ENCODE measurements around the gene PLEKHH2.
"Not testable (repeated sequence)": the region's sequence is repeated elsewhere in the genome, so short reads cannot be mapped to it uniquely, and the experiment has no call there.

The PLEKHH2 gene

DNA sequence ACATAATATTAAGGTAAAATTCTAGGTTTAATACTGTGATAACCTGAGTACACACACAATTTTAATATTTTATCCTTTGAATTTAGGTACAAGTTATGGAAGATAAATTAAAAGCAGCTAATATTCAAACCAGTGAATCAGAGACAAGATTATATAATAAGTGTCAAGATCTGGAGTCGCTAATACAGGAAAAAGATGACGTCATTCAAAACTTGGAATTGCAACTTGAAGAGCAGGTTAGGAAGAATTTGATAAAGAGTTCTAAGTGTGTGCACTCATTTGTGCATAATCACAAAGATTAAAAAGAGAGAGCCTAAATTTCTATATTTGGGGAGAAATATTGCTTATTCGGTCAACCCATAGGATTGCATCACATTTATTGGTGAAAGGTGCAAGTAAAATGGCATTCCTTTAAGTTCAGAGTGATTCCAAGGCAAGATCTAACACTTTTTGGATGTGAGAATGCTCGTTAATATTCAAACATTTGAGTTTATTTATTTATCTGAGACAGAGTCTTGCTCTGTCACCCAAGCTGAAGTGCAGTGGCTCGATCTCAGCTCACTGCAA, 55.5 kb downstream of the PLEKHH2 start:
- TF ChIP-seq, protein P1, sequence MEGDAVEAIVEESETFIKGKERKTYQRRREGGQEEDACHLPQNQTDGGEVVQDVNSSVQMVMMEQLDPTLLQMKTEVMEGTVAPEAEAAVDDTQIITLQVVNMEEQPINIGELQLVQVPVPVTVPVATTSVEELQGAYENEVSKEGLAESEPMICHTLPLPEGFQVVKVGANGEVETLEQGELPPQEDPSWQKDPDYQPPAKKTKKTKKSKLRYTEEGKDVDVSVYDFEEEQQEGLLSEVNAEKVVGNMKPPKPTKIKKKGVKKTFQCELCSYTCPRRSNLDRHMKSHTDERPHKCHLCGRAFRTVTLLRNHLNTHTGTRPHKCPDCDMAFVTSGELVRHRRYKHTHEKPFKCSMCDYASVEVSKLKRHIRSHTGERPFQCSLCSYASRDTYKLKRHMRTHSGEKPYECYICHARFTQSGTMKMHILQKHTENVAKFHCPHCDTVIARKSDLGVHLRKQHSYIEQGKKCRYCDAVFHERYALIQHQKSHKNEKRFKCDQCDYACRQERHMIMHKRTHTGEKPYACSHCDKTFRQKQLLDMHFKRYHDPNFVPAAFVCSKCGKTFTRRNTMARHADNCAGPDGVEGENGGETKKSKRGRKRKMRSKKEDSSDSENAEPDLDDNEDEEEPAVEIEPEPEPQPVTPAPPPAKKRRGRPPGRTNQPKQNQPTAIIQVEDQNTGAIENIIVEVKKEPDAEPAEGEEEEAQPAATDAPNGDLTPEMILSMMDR (IDR thresholded peaks at IDR 0.05; ENCODE audit: low read depth, low read length, poor library complexity, severe bottlenecking), result no peak
- H3K4me3 ChIP-seq (ENCODE audit: low read length), result no peak overlapping the region
- H3K36me3 ChIP-seq (ENCODE audit: control insufficient read depth, low read length), result no peaks in the 10 kb centered on the region
- no peaks in the 10 kb centered on the region for H4K20me1 ChIP-seq (ENCODE audit: control insufficient read depth, insufficient read depth, low read depth, low read length)
- no peaks in the 10 kb centered on the region for H3F3A ChIP-seq (ENCODE audit: control insufficient read depth, insufficient read depth)
- no peak overlapping the region for H3K4me2 ChIP-seq (ENCODE audit: low read length)
- no peaks in the 10 kb centered on the region for H3K79me2 ChIP-seq (ENCODE audit: control insufficient read depth, low read length)
- no peaks in the 10 kb centered on the region for H3K27me3 ChIP-seq (ENCODE audit: control insufficient read depth, low read length)
- H3K9me3 ChIP-seq (ENCODE audit: control insufficient read depth, insufficient read depth, low read length), result no peaks in the 10 kb centered on the region
- no peaks in the 10 kb centered on the region for H3K9me2 ChIP-seq (replicated peaks; ENCODE audit: control insufficient read depth, low read length)
- no peak overlapping the region for H3K27ac ChIP-seq (ENCODE audit: low read depth, low read length)
- H3K4me1 ChIP-seq (ENCODE audit: control insufficient read depth, low read length), result no peaks in the 10 kb centered on the region

DNA sequence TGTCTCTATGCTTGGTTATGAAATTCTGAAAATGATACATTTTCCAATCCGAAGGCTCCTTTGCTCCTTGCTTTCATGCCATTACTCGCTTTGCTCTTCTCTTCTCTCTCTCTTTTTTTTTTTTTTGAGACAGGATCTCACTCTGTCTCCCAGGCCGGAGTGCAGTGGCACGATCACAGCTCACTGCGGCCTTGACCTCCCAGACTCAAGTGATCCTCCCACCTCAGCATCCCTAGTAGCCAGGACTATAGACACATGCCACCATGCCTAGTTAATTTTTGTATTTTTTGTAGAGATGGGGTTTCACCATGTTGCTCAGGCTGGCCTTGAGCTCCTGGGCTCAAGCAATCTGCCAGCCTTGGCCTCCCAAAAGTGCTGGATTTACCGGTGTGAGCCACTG, 61.1 kb downstream of the PLEKHH2 start:
- H3F3A ChIP-seq (ENCODE audit: control insufficient read depth, insufficient read depth); H3K36me3 ChIP-seq (ENCODE audit: control insufficient read depth, low read length); H4K20me1 ChIP-seq (ENCODE audit: control insufficient read depth, insufficient read depth, low read depth, low read length); H3K9me2 ChIP-seq (replicated peaks; ENCODE audit: control insufficient read depth, low read length); H3K27ac ChIP-seq (ENCODE audit: low read depth, low read length); H3K27me3 ChIP-seq (ENCODE audit: control insufficient read depth, low read length); H3K9me3 ChIP-seq (ENCODE audit: control insufficient read depth, insufficient read depth, low read length); H3K79me2 ChIP-seq (ENCODE audit: control insufficient read depth, low read length): not testable (repeated sequence)
- Histone ChIP-seq H3K4me3 (ENCODE audit: low read length) (peak overlapping the region; percentile 43), H3K4me2 (ENCODE audit: low read length) (peak overlapping the region; percentile 68), H3K4me1 (ENCODE audit: control insufficient read depth, low read length) (peaks cover 28% of the 10 kb centered on the region)

DNA sequence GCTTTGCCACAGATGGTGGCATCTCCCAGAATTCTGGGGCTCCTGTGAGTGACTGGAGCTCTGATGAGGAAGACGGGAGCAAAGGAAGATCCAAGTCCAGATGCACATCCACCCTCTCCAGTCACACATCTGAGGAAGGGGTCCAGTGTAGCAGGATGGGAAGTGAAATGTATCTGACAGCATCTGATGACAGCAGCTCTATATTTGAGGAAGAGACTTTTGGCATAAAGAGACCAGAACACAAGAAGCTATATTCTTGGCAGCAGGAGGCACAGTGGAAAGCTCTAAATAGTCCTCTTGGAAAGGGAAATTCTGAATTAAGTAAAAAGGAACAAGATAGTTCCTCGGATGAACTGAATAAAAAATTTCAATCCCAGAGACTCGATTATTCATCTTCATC, 62.7 kb downstream of the PLEKHH2 start:
- H3K9me3 ChIP-seq (ENCODE audit: control insufficient read depth, insufficient read depth, low read length), result no peaks in the 10 kb centered on the region
- no peaks in the 10 kb centered on the region for H3K36me3 ChIP-seq (ENCODE audit: control insufficient read depth, low read length)
- peaks cover 28% of the 10 kb centered on the region for H3K4me1 ChIP-seq (ENCODE audit: control insufficient read depth, low read length)
- H3K79me2 ChIP-seq (ENCODE audit: control insufficient read depth, low read length), result no peaks in the 10 kb centered on the region
- H3K4me3 ChIP-seq (ENCODE audit: low read length), result no peak overlapping the region
- no peak overlapping the region for H3K4me2 ChIP-seq (ENCODE audit: low read length)
- H3F3A ChIP-seq (ENCODE audit: control insufficient read depth, insufficient read depth), result no peaks in the 10 kb centered on the region
- no peaks in the 10 kb centered on the region for H4K20me1 ChIP-seq (ENCODE audit: control insufficient read depth, insufficient read depth, low read depth, low read length)
- H3K9me2 ChIP-seq (replicated peaks; ENCODE audit: control insufficient read depth, low read length), result no peaks in the 10 kb centered on the region
- TF ChIP-seq, protein P1 (IDR thresholded peaks at IDR 0.05; ENCODE audit: low read depth, low read length, poor library complexity, severe bottlenecking), result no peak
- no peak for TF ChIP-seq EZH2phosphoT487 (IDR thresholded peaks at IDR 0.05; ENCODE audit: borderline replicate concordance, low read length)
- H3K27me3 ChIP-seq (ENCODE audit: control insufficient read depth, low read length), result no peaks in the 10 kb centered on the region
- no peak overlapping the region for H3K27ac ChIP-seq (ENCODE audit: low read depth, low read length)

DNA sequence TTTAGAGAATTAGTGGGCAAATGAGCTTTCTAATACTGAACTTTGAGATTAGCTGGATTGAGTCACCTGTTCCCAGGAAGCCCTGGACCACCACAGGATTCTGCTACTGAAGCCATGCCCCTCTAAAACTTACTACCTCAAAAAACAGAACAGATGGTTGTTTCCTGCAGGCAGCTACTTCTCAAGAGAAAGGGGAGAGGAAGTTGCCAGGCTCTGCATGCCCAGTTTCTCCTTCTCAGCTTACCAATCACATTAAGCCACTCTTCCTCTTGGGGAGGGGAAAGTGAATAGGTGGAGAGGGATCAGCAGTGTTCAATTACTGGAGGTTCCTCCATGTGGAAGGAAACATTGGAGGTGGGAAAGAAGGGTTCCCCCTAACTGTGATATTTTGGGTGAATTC, 64.1 kb downstream of the PLEKHH2 start:
- no peaks in the 10 kb centered on the region for H3K9me2 ChIP-seq (replicated peaks; ENCODE audit: control insufficient read depth, low read length)
- H3K4me1 ChIP-seq (ENCODE audit: control insufficient read depth, low read length), result peaks cover 28% of the 10 kb centered on the region
- H3K27ac ChIP-seq (ENCODE audit: low read depth, low read length), result no peak overlapping the region
- H4K20me1 ChIP-seq (ENCODE audit: control insufficient read depth, insufficient read depth, low read depth, low read length), result no peaks in the 10 kb centered on the region
- H3K79me2 ChIP-seq (ENCODE audit: control insufficient read depth, low read length), result no peaks in the 10 kb centered on the region
- H3K4me2 ChIP-seq (ENCODE audit: low read length), result no peak overlapping the region
- no peaks in the 10 kb centered on the region for H3K9me3 ChIP-seq (ENCODE audit: control insufficient read depth, insufficient read depth, low read length)
- H3K4me3 ChIP-seq (ENCODE audit: low read length), result no peak overlapping the region
- H3K27me3 ChIP-seq (ENCODE audit: control insufficient read depth, low read length), result no peaks in the 10 kb centered on the region; the same call in 1 of the 2 replicates
- H3K36me3 ChIP-seq (ENCODE audit: control insufficient read depth, low read length), result no peaks in the 10 kb centered on the region
- H3F3A ChIP-seq (ENCODE audit: control insufficient read depth, insufficient read depth), result no peaks in the 10 kb centered on the region
- TF ChIP-seq, protein P1 (IDR thresholded peaks at IDR 0.05; ENCODE audit: low read depth, low read length, poor library complexity, severe bottlenecking), result no peak
- TF ChIP-seq EZH2phosphoT487 (IDR thresholded peaks at IDR 0.05; ENCODE audit: borderline replicate concordance, low read length), result no peak
